ENCODE data around the gene BCAR3.
"Not testable (repeated sequence)": the region's sequence is repeated elsewhere in the genome, so short reads cannot be mapped to it uniquely, and the experiment has no call there.

Gene BCAR3

DNA sequence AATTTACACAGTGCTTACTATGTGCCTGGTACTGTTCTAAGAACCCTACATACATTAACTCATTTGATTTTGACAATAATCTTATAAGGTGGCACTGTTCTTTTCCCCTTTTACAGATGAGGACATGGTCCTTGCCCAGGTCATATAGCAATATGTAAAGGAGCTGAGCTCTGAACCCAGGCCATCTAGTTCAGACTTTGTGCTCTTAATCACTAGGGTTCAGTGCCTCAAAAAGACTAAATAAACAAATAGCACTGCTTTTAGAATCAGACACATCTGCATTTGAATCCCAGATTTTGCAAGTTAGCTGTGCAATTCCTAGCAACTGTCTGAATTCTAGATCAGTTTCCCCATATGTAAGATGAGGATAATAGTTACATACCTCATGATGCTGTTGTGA, 8.7 kb upstream of the BCAR3 start:
- no peak for DNase-seq

DNA sequence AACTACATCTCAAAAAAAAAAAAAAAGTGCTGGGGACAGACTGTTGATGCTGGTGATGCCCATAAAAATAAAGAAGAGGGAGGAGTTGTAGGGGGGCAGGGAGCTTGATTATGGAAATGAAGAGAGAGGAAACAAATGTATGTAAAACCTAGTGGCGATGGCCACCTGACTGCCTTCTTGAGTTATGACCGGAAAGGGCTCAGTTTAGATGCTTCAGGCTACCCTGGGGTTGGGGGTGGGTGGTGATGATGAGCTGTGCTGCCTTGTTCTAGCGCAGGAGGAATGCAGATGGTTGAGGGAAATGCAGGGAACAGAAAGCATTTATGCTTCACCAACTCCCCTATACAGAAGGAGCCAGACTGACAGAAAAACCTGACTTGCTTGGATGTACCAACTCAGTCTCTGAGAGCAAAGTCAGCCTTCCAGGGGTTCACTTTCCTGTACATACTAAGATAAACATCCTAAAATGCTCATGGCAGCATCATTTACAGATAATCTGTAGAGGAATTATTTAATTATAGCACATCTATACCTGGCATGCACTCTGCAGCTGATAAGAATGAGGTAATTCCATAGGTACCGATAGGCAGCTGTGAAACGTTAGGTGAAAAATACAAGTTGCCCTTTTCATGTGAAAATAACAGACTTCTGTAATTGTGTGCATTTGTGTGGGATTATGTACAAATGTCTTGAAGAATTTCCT, 8.0 kb upstream of the BCAR3 start:
- no peak for DNase-seq

DNA sequence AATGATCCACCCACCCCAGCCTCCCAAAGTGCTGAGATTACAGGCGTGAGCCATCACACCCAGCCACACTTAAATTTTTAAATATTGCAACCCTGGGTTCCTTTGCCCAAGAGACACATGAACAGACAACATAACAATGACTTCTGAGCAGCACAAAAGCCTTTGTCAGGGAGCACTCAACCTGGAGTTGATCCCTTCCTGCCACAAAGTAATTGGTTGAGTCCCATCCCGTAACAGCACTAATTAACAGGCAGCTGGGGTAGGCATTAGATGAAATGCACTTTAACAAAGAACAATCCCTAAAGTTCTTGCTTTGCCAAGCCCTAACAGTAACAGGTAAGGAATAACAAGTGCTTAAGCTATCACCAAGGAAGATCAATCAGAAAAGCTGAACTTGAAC, 5.9 kb upstream of the BCAR3 start:
- DNase-seq = no peak

DNA sequence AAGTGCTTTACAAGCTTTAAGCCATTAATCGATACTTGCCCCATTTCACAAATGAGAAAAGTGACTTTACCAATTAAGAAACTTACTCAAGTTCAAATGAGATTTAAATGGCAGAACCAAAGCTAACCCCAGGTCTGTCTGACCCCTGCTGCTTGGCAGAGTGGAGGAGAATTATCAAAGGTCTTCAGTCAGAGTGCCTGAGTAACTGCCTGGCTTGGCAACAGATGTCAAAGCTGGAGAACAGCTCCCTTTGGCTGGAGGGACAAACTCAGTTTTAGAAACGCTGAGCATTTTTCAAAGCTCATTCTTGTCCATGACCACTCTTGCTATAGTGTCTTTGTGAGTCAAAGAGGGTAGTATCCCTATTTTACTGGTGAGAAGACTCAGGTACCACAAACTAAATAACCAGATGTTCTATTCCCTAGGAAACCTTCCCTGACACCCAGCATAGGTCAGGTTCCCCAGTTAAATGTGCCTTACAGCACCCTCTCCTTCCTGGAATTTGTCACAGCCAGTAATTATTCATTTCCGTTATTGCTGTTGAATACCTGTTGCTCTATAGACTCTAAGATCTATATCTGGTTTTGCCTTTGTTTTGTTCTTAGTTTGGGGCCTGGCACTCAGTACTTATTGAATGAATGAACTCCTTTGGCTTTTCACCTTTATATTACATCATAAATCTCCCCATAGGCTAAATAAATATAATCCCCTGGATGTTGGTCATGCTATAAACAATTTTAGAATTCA, 5.0 kb upstream of the BCAR3 start:
- DNase-seq = no peak

DNA sequence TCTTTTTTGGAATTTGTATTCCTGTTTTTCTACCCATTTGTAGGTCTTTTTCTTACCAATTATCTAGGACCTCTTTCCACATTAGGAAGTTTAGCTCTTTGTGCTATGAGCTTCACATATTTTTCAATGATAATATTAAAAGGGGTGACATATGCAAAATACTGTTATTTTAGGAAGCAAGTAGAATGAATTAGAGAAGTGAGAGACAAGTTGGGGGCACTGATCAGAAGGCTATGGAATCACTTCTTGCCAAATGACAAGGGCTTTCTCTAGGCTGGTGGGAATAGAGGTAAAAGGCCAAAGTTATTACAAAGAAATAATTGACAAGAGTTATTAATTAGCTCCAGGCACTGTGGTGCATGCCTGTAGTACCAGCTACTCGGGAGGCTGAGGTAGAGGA, 4.3 kb upstream of the BCAR3 start:
- DNase-seq = no peak

DNA sequence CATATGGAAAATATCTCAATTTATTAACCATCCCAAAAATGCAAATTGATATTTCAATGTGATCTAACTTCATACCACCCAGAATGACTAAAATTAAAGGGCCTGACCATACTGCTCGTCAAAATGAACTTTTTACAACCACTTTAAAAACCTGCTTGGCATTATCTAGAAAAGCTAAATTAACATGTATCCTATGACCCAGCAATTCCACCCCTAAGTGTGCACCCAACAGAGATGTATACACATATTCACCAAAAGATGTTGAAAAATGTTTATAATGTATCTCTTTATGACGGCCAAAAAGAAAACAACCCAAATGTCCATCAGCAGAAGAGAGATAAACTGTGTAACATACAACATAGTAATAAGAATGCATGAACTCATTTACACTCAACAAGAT, 1.6 kb upstream of the BCAR3 start:
- no peak for DNase-seq

DNA sequence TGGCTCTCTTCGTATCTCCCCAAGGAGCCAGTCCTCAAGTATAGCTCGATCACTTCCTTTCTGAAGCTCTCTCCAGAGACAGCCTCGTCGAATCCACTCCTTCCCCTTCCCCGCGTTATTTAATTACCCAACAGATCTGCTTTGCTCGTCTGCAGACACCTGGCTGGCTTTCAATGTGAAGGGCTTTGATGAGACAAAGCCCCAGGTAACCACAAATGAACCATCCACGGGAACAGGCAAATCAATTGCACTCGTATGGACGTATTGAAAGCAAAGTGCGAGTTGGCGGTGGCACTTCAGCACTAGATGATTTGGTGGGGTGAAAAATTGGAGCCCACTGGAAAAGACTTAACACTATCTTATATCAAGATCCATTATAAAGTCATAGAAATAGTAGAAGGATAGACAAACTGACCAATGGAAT, 364 bp upstream of the BCAR3 start:
- peak in 1 of 58 donors; percentile 15 for DNase-seq

DNA sequence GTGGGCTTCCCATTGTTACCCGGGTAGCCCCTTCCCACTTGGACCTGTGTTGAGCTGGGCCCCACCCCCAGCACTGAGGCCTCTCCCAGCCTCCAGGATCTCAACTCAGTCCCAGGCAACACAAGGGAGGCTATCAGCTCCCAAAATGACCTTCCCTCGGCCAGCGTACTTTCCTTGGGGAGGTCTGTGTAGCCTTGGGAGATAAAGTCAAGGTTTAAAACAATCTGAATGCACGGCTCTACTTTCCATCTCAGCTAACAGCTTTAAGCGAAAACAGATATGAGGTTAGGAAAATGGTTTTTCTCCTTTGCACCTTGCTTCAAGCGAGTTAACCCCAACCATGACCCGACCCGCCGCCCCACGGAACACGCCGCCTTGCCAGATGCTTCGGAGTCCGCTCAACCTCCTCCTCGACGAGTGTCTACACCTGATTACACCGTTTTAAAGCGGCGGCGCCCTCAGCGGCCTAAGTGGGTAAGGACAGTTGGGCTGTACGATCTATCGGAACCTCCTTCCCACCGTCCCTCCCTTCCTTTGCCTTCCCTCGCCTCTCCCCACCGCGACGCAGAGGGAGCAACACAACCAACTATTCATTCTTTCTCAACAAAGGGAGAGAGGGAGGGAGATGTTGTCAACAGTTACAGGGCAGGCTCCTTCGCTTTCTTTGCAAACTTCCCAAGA, 1.1 kb downstream of the BCAR3 start:
- DNase-seq = peak in 52 of 58 donors; percentile 19 to 80 (median 48)

DNA sequence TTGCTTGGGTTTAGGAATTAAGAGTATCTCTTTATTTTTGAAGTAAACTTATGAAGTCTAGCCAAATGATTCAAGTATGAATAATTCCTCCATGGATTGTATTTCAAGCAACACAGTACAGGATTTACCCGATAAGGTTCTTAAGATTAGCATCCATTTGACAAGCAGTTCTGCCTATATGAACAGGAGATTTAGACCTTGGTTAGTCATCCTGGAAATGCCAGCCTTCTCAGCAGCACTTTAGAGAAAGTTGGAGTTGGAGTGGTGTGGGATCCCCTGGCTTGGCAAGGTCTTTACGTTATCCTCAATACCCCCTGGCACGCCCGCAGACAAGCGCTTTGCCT, 1.6 kb downstream of the BCAR3 start:
- no peak for DNase-seq

DNA sequence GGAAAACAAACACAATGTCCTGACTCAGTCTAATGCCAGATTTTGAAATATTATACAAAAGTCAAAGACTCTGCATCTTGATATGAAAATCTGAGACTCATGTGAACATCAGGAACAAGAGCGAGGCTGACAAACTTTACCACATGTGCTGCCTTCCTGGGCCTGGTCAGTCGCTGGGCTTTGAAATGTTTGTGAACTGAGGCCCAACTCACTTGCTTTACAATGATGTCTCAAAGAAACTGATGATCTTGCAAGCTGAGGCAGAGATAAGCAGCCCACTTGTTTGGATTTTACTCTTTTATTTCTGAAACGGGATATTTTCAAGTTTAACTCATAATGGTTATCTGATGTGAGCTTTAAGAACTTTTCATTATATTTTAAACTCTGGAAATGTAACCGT, 2.1 kb downstream of the BCAR3 start:
- no peak for DNase-seq

DNA sequence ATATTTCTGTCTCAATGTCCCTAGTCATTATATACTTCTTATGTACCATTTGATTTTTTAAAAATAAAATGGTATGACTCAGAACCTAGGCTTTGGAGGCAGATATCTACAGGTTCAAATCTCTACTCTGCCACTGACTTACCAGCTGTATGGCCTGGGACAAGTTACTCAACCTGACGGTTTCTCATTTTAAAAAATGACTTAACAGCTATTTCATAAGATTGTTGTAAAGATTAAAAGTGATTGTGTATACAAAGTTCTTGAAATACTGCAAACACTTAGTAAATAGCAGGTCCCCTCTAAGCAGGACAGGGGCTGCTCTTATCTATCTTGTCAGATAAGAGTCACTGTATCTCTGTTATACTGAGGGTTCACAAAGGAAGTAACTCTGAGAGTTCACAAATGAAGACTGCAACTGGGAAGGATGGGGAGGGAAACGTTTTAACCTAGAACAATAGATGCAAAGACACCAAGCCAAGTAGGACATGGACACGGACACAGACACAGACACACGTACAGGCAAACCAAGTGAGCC, 2.6 kb downstream of the BCAR3 start:
- no peak for DNase-seq

DNA sequence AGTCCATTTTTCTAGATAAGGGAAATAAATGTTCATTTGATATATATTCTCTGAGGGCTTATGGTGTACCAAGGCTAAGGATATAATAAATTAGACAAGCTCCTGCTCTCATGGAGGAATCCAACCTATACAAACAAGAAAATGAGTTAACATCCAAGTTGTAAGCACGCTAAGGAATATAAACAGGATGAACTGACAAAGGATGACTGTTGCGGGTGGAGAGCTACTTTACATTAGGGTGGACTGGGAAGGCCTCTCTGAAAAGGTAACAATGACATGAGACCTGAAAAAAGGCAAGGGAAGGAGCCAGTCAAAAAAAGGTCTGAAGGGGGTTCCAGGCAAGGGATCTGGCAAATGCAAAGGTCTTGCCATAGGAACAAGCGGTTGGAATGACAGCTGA, 3.1 kb downstream of the BCAR3 start:
- no peak for DNase-seq

DNA sequence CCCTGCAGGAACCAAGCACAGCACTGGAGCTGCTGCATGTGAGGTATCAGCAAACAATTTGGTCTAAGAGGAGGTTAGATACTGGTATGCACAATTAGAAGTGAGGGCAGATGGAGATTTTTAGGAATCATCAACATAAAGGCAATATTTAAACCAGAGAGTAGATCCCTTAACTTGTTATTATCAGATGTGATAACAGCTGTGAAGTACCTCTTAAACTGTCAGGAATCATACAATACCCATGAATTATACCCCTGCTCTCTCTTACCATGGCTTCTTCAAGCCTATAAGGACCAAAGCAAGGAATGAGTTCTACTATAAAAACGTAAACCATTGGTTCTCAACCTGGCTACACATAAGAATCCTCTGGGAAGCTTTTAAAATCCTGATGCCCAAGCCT, 3.9 kb downstream of the BCAR3 start:
- DNase-seq = no peak

DNA sequence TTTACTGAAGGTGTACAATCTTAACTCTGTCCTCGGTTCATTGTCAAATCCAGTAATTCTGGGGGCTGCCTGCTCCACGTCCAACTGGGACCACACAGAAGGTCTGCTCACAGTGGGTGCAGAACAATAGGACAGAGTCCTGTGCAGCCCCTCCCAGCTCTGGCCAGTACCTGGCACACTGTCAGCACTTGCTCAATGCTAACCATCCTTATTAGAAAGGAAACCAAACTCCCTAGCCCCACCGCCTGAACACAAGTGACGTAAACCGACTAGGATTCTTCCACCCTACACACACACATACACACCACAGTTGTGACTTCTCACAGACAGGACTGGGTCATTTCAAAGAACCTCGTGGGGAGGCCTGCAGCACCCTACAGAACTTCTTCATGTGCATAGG, 5.2 kb downstream of the BCAR3 start:
- no peak for DNase-seq

DNA sequence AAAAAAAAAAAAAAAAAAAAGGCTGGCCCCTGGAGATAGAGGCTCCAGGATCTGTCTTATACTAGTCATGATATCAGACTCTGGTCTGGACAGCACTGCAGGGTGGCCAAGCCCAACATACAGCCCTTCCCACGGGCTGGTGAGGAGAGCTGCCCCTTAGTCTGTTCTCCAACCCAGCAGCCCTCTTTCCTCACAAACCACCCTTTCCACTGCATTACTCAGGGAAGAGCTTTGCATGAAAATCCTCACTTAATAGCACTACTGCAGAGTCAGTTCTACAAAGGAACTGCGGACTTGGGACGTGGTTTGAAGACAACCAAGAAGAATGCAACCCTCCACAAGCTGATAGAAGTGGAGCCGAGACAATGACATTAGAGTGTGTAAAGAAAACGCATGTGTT, 5.7 kb downstream of the BCAR3 start:
- no peak for DNase-seq

DNA sequence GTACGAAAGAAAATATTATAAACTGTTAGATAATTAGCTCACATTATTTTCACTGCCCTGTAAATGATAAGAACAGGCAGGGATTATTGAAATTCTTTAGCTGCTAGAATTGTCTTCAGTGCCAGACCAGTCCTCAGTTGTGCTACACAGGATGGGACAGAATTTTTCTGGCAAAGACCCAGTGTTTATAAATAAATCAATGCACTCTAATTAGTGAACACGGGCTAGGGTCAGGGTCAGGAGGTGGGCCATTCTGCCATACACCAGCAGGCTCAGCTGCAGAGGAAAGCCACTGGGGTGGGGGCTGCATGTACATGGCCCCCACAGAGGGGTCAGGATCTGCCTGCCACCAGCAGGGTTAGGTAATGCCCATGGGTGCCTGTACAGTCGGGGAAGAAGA, 6.4 kb downstream of the BCAR3 start:
- no peak for DNase-seq

DNA sequence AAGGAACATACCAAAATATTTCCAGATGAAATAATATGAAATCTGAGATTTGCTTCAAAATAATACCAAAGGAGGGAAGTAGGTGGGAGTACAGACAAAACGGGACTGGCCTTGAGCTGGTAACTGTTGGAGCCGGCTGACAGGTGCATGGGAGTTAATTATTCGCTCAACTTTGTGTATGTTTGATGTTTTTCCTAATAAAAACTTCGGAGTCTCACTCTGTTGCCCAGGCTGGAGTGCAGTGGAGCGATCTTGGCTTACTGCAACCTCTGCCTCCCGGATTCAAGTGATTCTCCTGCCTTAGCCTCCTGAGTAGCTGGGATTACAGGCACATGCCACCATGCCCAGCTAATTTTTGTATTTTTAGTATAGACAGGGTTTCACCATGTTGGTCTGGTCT, 7.6 kb downstream of the BCAR3 start:
- DNase-seq = not testable (repeated sequence)

DNA sequence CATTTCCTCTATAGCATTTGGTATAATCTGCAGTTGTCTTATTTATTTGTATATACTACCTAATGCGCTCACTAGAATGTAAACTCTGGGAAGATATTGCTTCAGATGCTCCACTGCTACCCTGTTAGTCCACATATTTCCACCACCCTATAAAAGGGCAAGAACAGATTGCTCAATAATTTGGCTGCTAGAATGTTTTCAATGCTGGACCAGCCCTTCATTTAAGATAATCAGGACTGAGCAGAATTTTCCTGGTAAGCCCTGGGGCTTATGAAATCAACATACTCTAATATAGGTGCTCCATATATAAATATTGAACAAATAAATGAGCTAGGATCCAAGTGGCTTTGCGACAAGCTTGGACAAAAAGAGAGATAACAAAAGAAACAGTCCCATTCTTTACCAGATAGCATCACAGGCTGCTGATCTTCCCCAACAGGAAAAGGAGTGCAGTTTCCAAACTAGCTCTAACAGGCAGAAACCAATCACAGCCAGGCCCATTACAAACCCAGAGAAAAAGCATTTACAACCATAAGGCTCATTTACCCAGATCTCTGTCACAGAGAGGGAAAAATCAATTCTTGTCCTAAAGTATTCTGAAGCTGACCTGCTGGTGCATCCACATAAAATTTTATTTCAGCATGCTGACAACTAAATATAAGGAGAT, 8.3 kb downstream of the BCAR3 start:
- DNase-seq = no peak

DNA sequence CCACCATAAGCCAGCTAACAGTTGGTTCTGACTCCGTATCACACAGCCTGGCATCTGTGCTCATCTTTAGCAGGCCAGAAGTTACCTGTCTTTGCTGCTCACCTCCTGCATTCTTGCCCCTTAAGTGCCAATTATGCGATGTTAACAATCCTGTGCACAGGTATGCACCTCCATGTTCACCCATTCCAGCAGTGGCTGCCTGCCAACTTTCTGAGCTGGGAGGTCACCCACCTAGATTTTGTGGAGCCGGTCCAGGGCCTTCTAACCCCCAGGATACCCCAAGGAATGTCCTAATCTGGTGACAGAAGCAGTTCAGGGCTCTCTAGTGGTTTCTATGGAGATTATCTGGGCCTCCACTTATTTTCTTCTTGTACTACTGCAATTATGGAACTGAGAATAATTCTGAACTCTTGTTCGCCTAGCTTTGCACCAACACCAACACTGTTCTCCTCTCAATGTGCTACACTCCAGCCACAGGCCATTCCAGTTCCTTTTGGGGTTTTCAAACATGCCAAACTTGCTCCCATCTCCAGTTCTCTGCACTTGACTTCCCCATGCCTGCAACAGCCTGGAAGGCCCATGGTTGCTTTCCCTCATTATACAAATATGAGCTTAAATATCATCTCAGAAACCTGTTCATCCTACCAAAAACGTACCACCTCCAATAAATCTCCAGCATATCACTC, 9.0 kb downstream of the BCAR3 start:
- no peak for DNase-seq

DNA sequence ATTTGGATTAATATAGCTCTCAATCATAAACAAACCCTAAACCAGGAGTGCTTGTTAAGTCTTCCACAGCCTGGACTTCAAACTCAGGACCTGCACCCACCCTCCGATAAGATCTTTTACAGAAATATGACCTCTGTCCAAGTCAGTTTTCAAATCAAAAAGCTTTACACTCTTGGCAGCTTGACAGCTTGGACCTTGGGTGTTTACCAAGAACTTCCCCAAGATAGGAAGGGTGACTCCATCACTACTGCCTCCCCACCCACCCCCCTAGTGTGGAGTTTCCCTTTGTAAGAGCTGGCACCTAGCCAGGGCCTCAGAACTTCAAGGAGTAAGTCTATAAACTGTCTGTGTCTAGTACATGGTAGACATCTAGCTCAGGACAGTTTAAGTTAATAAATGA, 9.6 kb downstream of the BCAR3 start:
- DNase-seq = peak in 1 of 58 donors; percentile 54

DNA sequence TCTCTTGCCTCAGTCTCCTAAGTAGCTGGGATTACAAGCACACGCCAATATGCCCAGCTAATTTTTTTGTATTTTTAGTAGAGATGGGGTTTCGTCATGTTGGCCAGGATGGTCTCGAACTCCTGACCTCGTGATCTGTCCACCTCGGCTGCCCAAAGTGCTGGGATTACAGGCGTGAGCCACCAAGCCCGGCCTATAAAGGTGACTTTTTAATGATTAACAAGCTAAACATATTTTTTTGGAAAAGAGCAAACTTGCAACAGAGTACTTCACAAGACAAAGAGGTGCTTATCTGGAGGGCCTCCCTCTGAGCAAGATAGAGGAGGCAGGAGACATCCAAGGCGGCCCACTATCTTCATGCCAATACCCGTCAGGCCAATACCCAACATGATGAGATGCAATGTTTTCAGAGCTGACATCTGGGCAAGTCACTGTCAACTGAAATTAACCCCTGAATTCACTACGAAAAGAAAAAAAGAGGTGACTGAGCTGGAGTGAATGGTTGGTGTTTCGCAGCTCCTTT, 10.5 kb downstream of the BCAR3 start:
- no peak for DNase-seq
